A673 (cell line): ENCODE measurements around the gene HOXA6. TPM values are rescaled to one million over a fixed set of nuclear protein-coding genes. Genes with fewer than 3 reads are reported as not detected.

Experiments
- BruUV-seq: library from RNA; stranded (reverse); fragments of 400-500 nt; replicated peaks from 2 replicates; lab custom pipeline; 2021; lab: Mats Ljungman, UMichigan
- CTCF ChIA-PET: fragments of 300-600 bp; sonication (Branson Sonifier 250); formaldehyde crosslinking; loops from one replicate; lab custom pipeline; 2022; ENCODE audit warnings: antibody characterized with exemption; lab: Charles Lee
- POLR2A ChIA-PET: fragments of 300-600 bp; sonication (Branson Sonifier 250); formaldehyde crosslinking; loops from one replicate; lab custom pipeline; 2022; ENCODE audit warnings: antibody characterized with exemption; ENCODE audit not compliant: low non-redundant PET; lab: Charles Lee
- DNase-seq: peaks from one replicate; pipeline ENCODE4 v3.0.0-alpha.2; 2015; ENCODE audit warnings: low spot score
- H3K27ac ChIP-seq: fragments of 200-600 bp; sonication (generic); 2 replicates; pipeline ENCODE4 v1.5.1; 2016; ENCODE audit warnings: mixed run types, low read depth, mild to moderate bottlenecking, mixed read lengths, antibody characterized with exemption, low read length; ENCODE audit not compliant: poor library complexity, severe bottlenecking
- H3K27me3 ChIP-seq: fragments of 200-600 bp; sonication (generic); replicated peaks from 2 replicates; pipeline ENCODE4 v1.6.1; 2017; ENCODE audit warnings: mixed run types, low read depth, mild to moderate bottlenecking, mixed read lengths, antibody characterized with exemption, low read length; ENCODE audit not compliant: insufficient read depth, poor library complexity
- H3K36me3 ChIP-seq: fragments of 200-600 bp; sonication (generic); 2 replicates; pipeline ENCODE4 v1.6.1; 2016; ENCODE audit warnings: mixed run types, mild to moderate bottlenecking, mixed read lengths, antibody characterized with exemption, low read length; ENCODE audit not compliant: insufficient read depth, poor library complexity, severe bottlenecking
- H3K4me1 ChIP-seq: fragments of 200-600 bp; sonication (generic); 2 replicates; pipeline ENCODE4 v1.6.1; 2017; ENCODE audit warnings: mixed run types, mild to moderate bottlenecking, mixed read lengths, antibody characterized with exemption, low read length; ENCODE audit not compliant: insufficient read depth, poor library complexity, severe bottlenecking
- H3K4me3 ChIP-seq: fragments of 200-600 bp; sonication (generic); 2 replicates; pipeline ENCODE4 v1.5.1; 2016; ENCODE audit warnings: low read depth, mixed run types, mild to moderate bottlenecking, mixed read lengths, low read length; ENCODE audit not compliant: poor library complexity, severe bottlenecking
- H3K9me3 ChIP-seq: fragments of 200-600 bp; sonication (generic); 2 replicates; pipeline ENCODE4 v1.6.1; 2016; ENCODE audit warnings: mixed run types, low read depth, mild to moderate bottlenecking, mixed read lengths, antibody characterized with exemption, low read length; ENCODE audit not compliant: poor library complexity, severe bottlenecking
- EZH2 ChIP-seq: fragments of 200-600 bp; sonication (generic); IDR thresholded peaks from 2 replicates; pipeline ENCODE4 v1.6.1; 2017; ENCODE audit warnings: borderline replicate concordance, low read depth, mild to moderate bottlenecking, mixed read lengths, antibody characterized with exemption, low read length; ENCODE audit not compliant: poor library complexity, severe bottlenecking
- intact Hi-C: fragments of 100-400 bp; cut with micrococcal nuclease; formaldehyde crosslinking; loops from one replicate; pipeline ENCODE4 v1.10.0; 2022; ENCODE audit not compliant: unreplicated experiment
- total RNA-seq: library from RNA; stranded (reverse); gene quantifications from 2 replicates; pipeline ENCODE4 v1.2.3, GENCODE V29; 2021
- TF ChIP-seq, protein P1 (sequence below): fragments of 300-800, 200-600 bp; sonication (generic); conservative IDR thresholded peaks from 2 replicates; pipeline ENCODE4 v1.5.1; 2017; ENCODE audit warnings: low read depth, mild to moderate bottlenecking, antibody characterized with exemption, low read length, moderate library complexity, mixed read lengths

HOXA6 gene
- total RNA-seq, 1 experiment from 2014 or later, result not detected

DNA sequence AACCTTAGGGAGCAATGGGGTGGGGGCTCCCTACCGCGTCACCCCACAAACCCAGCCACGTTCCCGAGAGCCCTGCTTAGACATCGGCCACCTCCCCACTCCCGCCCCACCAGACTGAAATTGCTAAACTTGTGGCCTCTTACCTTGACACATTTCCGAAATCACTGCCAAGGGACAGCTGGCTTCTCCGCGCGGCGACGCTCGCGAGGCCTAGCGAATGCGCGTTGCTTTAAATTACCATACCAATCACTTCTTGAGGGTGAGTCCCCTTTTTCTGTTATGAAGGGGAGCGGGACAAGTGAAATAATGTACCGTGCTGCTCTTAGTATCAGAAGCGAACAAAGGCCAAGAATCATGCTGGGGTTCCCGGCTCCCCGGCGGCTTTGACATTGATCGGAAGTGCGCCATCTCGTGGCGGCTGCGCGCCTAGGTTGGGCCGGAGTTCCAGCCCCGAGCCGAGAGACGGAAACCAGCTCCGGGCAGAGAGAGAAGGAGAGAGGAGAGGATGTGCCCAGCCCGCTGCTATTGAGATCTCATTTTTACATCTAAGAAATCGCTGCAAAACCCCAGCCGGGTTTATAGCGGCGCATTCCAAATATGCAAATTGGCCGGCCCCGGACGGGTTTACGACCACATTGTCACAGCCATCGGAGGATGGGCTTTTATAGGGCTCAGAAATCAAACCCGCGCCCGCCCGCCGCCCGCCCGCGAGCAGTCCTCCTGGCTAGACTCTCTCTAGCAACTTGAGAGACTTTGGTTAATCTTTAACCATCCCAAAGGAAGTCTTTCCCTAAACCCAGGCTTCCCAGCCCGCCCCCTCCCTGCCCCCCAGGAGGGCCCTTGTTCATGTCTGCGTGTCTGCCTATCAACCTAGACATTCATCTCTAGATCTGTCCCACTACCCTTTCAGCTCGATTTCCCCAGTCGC is 32.2 kb upstream of the HOXA6 start:
- Histone ChIP-seq H3K27me3 (peaks cover 95% of the 10 kb centered on the region), H3K9me3 (no peaks in the 10 kb centered on the region), H3K36me3 (no peaks in the 10 kb centered on the region), H3K4me3 (peak overlapping the region; percentile 27), H3K4me1 (no peaks in the 10 kb centered on the region), H3K27ac (no peak overlapping the region)
- ChIA-PET POLR2A (no interaction called here), CTCF (interaction anchor here (0.6 to 0.7 kb wide), 2 partner anchors 17 to 503 kb away, joined by 4 to 9 read pairs; no protein-coding TSS in a partner anchor)
- BruUV-seq, result no TSS peak
- intact Hi-C loops, result no loop called here
- DNase-seq, result peak; percentile 72
- TF ChIP-seq, protein P1, sequence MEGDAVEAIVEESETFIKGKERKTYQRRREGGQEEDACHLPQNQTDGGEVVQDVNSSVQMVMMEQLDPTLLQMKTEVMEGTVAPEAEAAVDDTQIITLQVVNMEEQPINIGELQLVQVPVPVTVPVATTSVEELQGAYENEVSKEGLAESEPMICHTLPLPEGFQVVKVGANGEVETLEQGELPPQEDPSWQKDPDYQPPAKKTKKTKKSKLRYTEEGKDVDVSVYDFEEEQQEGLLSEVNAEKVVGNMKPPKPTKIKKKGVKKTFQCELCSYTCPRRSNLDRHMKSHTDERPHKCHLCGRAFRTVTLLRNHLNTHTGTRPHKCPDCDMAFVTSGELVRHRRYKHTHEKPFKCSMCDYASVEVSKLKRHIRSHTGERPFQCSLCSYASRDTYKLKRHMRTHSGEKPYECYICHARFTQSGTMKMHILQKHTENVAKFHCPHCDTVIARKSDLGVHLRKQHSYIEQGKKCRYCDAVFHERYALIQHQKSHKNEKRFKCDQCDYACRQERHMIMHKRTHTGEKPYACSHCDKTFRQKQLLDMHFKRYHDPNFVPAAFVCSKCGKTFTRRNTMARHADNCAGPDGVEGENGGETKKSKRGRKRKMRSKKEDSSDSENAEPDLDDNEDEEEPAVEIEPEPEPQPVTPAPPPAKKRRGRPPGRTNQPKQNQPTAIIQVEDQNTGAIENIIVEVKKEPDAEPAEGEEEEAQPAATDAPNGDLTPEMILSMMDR, result peak; percentile 94
- no peak for TF ChIP-seq EZH2

DNA sequence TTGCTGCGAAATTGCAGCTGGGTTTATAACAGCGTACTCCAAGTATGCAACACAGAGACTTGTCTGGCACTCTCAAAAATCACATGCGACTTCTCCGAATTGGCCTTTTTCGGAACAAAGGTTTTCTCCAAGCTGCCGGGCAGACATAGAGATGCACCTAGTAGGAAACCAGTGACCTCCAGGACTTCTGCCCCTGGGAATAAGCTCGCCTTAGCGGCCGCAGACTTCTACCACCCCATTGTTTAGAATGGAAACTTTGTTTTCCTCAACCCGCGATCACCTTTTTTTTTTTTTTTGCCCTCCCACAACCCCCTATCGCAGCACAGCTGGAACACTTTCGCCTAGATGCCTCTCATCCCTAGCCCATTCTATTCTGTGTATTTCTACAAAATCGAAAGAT is 31.5 kb upstream of the HOXA6 start:
- intact Hi-C loops, result no loop called here
- POLR2A ChIA-PET, result no interaction called here
- H3K27me3 ChIP-seq, result peaks cover 95% of the 10 kb centered on the region

DNA sequence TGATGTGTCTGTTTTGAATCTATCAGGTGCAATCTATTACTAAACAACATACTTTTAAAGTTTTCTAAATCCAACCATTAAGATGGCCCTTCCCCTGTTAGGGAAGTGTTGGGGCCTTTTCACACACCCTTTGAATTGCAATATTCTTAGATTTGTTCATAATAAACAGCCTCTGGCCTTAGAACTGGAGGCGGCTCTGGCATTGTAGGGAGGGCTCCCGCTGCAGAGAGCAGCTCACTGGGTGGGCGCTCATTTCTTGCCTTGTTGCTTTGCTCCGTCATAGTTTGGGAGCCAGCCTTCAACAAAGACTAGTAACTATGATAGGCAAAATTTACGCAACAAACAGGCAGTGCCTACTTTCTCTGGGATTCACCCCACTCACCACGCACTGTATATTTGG is 30.8 kb upstream of the HOXA6 start:
- no TSS peak for BruUV-seq
- POLR2A ChIA-PET, result no interaction called here
- TF ChIP-seq EZH2, result no peak
- TF ChIP-seq, protein P1, result no peak

More for the DNA sequence above, 31.5 kb upstream of the HOXA6 start:
- H3K9me3 ChIP-seq, result no peaks in the 10 kb centered on the region
- H3K4me1 ChIP-seq, result no peaks in the 10 kb centered on the region
- BruUV-seq, result no TSS peak
- CTCF ChIA-PET, result interaction anchor here (0.5 to 0.6 kb wide), 2 partner anchors 499 to 810 kb away, joined by 3 to 5 read pairs; no protein-coding TSS in a partner anchor
- TF ChIP-seq, protein P1, result no peak
- TF ChIP-seq EZH2, result no peak
- no peak overlapping the region for H3K4me3 ChIP-seq
- DNase-seq, result no peak
- H3K36me3 ChIP-seq, result no peaks in the 10 kb centered on the region
- H3K27ac ChIP-seq, result no peak overlapping the region

More for the DNA sequence above, 30.8 kb upstream of the HOXA6 start:
- no peaks in the 10 kb centered on the region for H3K9me3 ChIP-seq
- no peak for DNase-seq
- no peak overlapping the region for H3K27ac ChIP-seq
- peaks cover 5% of the 10 kb centered on the region for H3K4me1 ChIP-seq
- no peaks in the 10 kb centered on the region for H3K36me3 ChIP-seq
- peaks cover 95% of the 10 kb centered on the region for H3K27me3 ChIP-seq
- CTCF ChIA-PET, result interaction anchor here (0.5 to 0.6 kb wide), 2 partner anchors 498 to 810 kb away, joined by 3 to 5 read pairs; no protein-coding TSS in a partner anchor
- no peak overlapping the region for H3K4me3 ChIP-seq
- intact Hi-C loops, result no loop called here
